D341Med (cell line): ENCODE results near the gene PIK3CD.
"Not testable (repeated sequence)": the region's sequence is repeated elsewhere in the genome, so short reads cannot be mapped to it uniquely, and the experiment has no call there.

Source experiments
- DNase-seq: peaks from one replicate; pipeline ENCODE4 v3.0.0; 2012; ENCODE audit warnings: low spot score

Gene PIK3CD

DNA sequence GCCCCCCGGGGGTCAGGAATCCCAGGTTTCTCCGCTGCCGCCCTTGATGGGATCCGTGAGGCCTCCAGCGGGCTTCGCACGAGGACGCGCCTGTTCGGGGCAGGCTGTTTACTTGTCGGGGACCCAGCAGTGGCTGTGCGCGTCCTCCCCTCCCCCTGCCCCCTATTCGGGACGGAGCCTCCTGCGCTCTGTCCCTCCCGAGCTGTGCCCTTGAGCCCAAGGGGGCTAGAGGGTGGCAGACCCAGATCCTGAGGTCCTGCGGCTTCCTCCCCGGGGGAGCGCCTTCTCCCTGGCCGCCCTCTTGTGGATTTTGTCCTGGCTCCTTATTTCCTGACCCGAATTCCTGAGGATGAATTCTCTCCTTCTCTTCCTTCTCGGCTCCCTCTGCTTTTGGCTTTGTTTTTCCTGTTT, 38.4 kb downstream of the PIK3CD start:
- DNase-seq = peak; percentile 53

DNA sequence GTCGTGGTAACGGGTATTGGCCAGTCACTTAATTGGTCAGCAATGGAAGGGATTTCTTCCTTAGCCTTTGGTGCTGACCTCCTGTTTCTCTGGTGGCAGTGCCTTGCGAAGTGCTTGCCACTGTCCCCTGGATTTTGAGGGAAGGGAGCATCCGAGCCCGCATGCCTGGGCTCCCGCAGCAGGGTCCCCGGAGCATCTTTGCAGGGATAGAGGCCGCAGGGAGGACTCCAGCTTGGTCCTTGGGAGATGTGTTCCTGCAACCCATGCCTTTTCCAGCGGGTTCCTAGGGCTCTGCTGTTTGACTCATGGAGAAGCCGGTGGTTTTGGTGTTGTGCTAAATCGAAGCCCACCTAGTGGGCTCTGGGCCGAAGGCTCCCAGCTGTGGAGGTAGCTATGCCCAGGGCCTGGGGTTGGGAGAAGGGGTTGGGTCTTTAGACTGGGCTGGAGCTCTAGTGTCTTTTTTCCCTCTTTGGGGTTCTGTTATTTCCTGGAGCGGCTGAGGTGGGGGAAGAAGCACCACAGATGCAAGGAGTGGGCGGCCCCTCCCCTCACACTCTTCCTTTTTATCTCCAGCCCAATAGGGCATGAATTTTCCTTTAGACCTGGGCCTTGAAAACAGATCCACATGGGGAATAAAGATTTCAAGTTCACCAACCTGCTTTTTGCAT, 39.0 kb downstream of the PIK3CD start:
- no peak for DNase-seq

DNA sequence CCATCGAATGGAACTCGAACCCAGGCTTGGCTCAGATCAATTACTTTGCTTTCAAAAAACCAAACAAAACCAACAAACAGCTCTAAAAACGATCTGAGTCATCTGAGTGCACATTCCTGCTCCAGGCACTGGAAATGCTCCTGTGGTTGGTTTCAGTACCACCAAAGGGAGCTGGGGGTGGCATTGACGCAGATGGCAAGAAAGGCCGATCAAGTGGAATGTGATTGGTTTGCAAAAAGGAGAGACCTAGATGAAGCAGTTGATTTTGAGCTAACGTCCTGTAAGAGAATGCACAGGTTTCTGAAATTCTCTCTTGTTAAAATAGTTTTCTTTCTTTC, 39.5 kb downstream of the PIK3CD start:
- no peak for DNase-seq

DNA sequence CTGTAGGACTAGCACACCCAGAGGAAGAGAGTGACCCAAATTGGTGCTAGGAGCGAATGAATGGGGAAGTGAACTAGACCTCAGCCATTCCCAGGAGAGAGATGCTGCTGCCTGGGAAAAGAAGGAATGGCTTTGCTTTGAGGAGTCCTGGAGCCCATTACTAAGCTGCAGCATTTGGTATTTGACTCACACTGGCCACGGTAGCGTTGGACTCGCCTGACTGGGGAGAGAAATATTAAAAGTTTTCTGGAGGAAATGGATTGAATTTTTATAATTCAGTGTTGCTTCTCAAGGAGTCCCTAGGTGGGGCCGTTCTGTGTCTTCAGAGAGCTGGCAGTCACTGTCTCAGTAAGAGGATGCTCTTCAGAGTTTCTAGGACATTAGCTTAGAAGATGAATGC, 40.2 kb downstream of the PIK3CD start:
- no peak for DNase-seq

DNA sequence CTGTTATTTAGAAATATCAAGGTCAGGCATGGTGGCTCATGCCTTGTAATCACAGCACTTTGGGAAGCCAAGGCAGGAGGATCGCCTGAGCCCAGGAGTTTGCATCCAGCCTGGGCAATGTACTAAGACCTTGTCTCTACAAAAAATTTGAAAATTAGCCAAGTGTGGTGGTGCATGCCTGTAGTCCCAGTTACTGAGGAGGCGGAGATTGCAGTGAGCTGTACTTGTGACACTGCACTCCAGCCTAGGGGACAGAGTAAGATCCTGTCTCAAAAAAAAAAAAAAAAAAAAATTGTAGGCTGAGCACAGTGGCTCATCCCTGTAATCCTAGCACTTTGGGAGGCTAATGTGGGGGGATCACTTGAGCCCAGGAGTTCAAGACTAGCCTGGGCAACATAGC, 45.3 kb downstream of the PIK3CD start:
- no peak for DNase-seq

DNA sequence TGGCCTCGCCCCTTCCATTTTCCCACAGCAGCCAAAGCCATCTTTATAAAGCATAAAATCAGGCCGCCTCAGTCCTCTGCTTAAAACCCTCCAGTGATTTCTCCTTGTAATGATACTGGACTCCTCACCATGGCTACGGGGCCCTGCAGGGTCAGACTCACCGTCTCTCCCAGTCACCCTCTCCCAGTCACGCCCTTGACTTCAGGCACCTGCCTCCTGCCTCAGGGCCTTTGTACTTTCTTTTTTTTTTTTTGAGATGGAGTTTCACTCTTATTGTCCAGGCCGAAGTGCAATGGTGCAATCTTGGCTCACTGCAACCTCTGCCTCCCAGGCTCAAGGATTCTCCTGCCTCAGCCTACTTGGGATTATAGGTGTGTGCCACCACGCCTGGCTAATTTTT, 47.8 kb downstream of the PIK3CD start:
- DNase-seq = no peak

DNA sequence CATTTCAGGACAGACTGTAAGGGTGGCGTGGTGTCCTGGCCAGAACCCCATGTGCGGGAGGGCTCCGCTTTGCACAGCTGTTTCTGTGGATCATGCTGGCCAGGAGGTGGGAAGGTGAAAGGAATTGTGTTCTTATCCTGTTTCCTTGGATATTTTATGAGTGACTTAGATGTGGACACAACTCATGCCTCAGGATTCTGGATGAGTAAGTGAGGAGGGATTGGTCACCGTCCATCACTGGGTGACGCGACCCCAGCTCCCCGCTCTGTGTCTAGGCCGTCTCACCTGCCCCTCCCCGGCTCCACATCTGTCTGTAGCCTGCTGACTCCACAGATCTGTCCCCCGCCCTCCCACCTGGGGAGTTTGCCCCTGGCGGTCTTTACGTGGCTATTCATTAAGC, 48.8 kb downstream of the PIK3CD start:
- no peak for DNase-seq

DNA sequence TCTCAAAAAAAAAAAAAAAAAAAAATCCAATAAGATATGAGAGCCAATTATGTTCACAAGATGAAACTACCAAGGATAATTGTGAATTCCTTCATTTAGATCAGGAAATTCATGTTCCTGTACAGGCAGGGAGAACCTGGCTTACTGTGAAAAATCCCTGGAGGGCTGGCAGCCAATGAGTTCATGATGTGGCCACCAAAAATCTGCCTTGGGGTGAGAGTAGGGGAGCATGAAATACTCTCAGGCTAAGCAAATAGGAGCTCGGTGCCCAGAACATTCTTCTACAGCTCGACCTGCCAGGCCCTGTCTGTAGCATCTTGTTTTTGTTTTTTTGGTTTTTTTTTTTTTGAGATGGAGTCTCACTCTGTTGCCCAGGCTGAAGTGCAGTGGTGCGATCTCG, 50.1 kb downstream of the PIK3CD start:
- DNase-seq = no peak

DNA sequence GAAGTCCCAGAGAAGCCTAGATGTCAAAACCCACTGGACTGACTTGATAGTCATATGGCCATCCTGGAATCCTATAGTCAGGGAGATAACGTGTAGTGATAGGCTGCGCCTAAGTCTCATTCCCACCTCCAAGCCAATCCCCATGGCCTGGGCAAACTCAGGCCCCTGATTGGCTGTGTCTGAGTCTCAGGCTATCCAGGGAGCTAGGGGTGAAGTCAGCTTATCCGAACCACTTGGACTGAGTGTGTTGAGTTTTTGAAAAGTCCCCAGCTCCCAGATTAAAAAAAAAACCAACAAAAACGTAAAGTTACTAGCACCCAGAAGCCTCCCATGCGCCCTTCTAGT, 51.6 kb downstream of the PIK3CD start:
- no peak for DNase-seq

DNA sequence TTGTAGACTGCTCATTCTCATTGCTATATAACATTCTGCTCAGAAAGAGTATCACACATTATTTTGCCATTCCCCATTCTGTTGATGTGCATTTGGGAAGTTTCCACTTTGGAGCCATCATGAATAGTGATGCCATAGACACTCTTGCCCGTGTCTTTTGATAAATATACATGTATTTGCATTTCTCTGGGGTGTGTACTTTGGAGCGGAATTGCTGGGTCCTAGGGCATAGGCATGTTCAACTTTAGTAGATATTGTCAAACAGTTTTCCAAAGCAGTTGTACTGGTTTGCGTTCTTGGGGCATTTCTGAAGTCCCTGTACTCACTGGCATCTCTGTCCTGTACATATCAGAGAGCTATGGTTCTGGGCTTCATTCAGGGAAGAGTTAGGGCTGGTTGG, 52.1 kb downstream of the PIK3CD start:
- DNase-seq = no peak

DNA sequence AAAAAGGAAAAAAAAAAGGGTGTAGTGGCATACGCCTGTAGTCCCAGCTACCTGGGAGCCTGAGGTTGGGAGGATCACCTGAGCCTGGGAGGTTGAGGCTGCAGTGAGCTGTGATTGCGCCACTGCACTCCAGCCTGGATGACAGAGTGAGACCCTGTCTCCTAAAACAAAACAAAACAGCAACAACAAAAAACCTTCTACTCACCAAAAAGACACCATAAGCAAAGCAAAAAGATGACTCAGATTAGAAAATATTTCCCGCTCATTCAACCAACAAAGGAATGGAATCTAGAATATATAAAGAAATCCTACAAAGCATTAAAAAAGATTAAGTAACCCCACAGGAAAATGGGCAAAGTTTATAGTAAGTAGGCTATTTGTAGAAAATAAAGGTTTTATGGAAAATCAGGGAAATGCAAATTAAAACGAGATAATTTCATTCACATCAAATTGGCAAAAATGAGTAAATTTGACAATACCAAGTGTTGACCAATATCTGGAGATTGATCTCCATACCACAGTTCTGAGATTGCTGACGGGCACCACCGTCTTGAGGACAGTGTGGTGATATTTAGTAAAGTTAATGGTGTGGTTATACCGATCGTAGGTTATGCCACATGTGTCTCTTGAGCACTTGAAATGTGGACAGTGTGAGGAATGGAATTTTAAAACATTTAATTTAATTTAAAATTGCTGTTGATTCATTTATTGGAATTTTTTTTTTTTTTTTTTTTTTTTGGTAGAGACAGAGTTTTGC, 54.0 kb downstream of the PIK3CD start:
- no peak for DNase-seq

DNA sequence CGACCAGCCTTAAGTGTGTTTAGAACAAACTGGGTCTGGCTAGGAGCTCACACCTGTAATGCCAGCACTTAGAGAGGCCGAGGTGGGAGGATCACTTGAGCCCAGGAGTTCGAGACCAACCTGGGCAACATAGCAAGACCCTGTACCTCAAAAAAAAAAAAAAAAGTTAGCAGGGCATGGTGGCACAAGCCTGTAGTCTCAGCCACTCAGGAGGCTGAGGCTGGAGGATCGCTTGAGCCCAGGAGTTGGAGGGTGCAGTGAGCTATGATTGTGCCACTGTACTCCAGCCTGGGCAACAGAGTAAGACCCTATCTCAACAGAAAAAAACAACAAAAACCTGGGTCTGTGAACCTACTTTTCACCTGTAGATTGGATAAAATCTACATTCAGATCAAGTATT, 54.6 kb downstream of the PIK3CD start:
- no peak for DNase-seq

DNA sequence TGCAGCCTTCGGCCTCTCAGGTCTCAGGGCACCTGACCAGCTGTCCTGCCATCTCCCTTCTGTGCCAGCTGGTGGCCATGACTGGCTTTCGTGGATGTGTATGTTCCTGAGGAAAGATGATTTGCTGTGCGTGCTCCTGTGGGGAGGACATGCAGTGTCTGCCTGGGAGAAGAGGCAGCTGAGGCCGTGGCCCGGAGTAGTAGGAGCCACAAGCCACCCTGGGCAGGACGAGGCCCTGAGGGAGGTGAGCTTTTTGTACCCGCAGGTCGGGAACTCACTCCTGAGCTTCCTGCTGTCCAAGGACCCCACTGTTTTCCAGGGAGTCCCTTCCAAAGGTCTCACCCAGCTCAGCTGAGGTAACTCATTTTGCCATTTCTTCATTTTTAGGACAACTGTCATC, 58.5 kb downstream of the PIK3CD start:
- no peak for DNase-seq

DNA sequence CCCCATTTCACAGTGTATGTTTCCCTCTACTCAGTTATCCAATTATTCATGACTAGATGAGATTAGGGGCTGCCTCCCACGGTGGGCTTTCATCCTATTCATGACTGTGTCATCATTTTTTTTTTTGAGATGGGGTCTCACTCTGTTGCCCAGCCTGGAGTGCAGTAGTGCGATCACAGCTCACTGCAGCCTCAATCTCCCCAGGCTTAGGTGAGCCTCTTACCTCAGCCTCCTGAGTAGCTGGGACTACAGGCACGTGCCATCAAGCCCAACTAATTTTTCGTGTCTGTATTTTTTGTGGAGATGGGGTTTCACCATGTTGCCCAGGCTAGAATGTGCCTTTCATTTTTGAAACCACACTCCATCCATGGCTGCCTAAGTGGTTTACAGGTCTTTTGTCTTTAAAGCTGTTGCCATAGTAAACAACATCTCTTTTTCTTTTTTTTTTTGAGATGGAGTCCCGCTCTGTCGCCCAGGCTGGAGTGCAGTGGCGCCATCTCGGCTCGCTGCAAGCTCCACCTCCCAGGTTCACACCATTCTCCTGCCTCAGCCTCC, 60.0 kb downstream of the PIK3CD start:
- DNase-seq = no peak

DNA sequence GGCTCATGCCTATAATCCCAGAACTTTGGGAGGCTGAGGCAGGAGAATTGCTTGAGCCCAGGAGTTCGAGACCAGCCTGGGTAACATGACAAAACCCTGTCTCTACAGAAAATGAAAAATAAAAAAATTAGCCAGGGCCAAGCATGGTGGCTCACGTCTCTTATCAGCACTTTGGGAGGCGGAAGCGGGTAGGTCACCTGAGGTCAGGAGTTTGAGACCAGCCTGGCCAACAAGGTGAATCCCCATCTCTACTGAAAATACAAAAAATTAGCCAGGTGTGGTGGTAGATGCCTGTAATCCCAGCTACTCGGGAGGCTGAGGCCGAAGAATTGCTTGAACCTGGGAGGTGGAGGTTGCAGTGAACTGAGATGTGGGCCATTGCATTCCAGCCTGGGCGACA, 61.2 kb downstream of the PIK3CD start:
- not testable (repeated sequence) for DNase-seq

DNA sequence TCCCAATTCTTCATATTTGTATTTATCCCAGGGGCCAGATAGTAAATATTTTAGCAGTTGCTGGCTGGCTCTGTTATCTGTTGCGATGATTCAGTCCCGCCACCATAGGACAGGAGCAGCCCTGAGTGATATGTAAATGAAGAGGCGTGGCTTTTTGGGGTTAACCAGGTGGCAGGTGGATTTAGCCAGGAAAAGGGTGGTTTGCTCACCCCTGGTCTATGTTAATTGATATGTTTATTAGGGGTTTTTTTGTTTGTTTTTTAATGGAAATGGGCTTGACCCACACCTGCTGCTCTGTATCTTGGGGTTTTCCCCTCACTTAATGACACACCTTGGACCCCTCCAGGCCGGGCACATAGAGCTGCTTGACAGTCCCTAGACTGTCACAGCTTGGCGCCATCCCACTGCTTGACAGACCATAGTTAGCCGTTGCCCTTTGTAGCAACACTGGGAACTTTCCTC, 62.8 kb downstream of the PIK3CD start:
- no peak for DNase-seq

DNA sequence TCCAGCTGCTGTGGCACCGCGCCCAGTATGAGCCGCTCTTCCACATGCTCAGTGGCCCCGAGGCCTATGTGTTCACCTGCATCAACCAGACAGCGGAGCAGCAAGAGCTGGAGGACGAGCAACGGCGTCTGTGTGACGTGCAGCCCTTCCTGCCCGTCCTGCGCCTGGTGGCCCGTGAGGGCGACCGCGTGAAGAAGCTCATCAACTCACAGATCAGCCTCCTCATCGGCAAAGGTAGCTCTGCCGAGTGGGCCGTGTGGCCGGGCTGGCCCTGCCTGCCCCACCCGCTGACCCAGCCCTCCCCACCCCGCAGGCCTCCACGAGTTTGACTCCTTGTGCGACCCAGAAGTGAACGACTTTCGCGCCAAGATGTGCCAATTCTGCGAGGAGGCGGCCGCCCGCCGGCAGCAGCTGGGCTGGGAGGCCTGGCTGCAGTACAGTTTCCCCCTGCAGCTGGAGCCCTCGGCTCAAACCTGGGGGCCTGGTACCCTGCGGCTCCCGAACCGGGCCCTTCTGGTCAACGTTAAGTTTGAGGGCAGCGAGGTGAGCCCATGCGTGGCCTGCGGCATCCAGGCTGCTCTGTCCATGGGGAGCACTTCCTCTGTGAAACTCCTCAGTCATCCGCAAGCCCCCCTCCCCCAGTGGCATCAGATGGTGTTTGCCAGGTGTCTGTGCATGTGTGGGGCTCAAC, 64.2 kb downstream of the PIK3CD start:
- DNase-seq = no peak

DNA sequence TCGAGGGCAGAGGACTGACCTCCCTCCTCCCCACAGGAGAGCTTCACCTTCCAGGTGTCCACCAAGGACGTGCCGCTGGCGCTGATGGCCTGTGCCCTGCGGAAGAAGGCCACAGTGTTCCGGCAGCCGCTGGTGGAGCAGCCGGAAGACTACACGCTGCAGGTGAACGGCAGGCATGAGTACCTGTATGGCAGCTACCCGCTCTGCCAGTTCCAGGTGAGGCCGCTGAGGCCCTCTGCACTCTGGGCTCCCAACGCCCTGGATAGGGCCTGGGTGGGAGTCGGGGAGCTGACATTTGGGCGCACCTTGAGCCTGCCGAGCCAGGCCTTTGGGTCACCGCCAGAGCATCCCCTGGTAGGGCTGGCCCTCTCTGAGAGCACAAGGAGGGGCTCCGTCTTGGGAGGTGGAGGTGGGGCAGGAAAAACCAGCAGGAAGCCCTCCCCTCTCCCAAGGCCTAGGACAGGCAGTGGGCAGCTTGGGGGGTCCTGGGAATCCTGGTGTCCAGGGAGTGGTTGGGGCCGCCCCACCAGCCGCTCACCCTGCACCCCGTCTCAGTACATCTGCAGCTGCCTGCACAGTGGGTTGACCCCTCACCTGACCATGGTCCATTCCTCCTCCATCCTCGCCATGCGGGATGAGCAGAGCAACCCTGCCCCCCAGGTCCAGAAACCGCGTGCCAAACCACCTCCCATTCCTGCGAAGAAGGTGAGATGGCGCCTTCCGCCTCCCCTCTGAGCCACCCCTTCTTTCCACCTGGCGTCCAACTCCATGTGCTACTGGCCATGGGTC, 65.1 kb downstream of the PIK3CD start:
- no peak for DNase-seq

DNA sequence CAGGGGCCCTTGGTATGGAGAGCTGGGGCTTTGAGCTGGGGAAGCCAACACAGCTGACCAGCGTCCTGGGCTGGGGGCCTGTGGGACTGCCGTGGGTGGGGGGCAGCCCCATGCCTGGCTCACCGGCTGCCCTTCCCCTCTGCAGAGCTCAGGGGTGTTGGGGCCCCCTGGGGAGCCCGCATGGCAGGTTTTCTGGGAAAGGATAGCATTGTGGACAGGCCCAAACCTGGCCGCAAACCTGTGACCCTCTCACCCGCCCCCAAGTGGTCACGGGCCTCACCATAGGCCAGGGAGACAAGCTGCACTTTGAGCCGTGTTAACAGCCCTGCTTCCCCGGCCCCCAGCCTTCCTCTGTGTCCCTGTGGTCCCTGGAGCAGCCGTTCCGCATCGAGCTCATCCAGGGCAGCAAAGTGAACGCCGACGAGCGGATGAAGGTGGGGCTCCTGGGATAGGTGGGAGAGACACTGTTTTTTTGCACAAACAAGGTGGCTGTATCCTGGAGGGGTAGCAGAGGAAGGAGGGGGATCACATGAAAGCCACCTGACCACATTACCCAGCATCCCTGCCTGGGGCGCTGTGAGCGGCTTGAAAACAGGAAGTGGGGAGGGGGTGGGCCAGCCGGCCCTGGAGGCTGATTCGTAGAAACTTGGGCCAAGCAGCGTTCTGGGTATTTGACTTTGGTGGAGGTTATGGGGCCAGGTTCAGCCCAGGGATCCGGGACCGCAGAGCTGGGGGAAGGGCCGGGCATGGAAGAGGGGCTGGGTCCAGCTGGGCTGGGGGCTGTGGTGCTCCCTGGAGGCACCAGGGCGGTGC, 65.9 kb downstream of the PIK3CD start:
- DNase-seq = peak; percentile 17

DNA sequence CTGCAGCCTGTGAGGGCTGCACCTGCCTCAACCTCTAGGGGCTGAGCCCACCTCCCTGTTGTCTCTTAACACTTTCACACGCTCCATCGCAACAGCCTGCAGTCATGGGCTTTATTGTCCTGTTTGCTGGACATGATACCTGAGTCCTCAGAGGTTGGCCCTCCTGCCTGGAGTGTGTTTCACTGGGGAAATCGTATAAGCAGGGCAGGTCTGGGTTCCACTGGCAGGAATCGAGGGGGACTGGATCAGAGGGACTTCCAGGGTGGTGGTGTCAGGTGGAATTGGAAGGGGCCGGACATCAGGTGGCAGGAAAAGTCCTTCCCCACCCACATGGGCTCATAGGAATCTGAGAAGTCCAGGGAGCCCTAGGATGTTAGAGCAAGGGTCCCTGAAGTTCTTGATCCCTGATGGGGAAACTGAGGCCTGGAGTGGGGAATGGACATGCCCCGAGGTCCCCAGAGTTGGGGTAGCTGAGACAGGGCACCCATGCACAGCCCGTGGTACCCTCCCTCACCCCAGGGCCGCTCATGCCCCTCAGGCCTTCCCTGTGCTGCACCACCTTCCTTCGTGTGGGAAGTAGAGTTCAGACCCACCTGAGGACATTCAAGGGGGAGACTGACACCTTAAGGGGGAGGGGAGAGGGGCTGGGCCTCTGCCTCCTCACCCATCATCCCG, 66.6 kb downstream of the PIK3CD start:
- DNase-seq = peak; percentile 11
